Suppressor macrophage treated with lipopolysaccharide for 1 hour (primary cell): ENCODE data around the gene SLC35D2.

ENCODE experiments used
- DNase-seq, 3 donors: peaks; one replicate each; pipeline ENCODE4 v3.0.0-alpha.2; 2020 to 2022

Gene SLC35D2

GRCh38 chr9:96304230-96304629 lies 79.3 kb downstream of the SLC35D2 start:
- DNase-seq, result no peak

- no peak for DNase-seq
These were observed 81.5 kb downstream of the SLC35D2 start, which contains the start of gene HSD17B3 for GRCh38 chr9:96302021-96302420. HSD17B3 (minus strand) TSS chr9:96302176; CDS start chr9:96302104, 72 bp downstream.

GRCh38 chr9:96299823-96300222 lies 83.7 kb downstream of the SLC35D2 start:
- DNase-seq, result no peak

- no peak for DNase-seq
These were observed 89.4 kb downstream of the SLC35D2 start for GRCh38 chr9:96294159-96294545.

- no peak for DNase-seq
These were observed 89.9 kb downstream of the SLC35D2 start for GRCh38 chr9:96293498-96294158.

GRCh38 chr9:96289392-96289791 lies 94.1 kb downstream of the SLC35D2 start:
- no peak for DNase-seq

- DNase-seq, result no peak
These were observed 101.9 kb downstream of the SLC35D2 start for GRCh38 chr9:96281641-96282040.

- no peak for DNase-seq
These were observed 103.6 kb downstream of the SLC35D2 start for GRCh38 chr9:96279932-96280331.

GRCh38 chr9:96274939-96275338 lies 108.6 kb downstream of the SLC35D2 start:
- no peak for DNase-seq
